GM18519 (cell line): ENCODE measurements around the gene TSR3.
"Not testable (repeated sequence)": the region's sequence is repeated elsewhere in the genome, so short reads cannot be mapped to it uniquely, and the experiment has no call there.

Experiments
- ATAC-seq: cut with Tn5 transposase; IDR thresholded peaks from one replicate; pipeline ENCODE4 v1.9.1; 2021; ENCODE audit warnings: mild to moderate bottlenecking, moderate library complexity; ENCODE audit not compliant: unreplicated experiment, low FRiP score

The TSR3 gene

DNA sequence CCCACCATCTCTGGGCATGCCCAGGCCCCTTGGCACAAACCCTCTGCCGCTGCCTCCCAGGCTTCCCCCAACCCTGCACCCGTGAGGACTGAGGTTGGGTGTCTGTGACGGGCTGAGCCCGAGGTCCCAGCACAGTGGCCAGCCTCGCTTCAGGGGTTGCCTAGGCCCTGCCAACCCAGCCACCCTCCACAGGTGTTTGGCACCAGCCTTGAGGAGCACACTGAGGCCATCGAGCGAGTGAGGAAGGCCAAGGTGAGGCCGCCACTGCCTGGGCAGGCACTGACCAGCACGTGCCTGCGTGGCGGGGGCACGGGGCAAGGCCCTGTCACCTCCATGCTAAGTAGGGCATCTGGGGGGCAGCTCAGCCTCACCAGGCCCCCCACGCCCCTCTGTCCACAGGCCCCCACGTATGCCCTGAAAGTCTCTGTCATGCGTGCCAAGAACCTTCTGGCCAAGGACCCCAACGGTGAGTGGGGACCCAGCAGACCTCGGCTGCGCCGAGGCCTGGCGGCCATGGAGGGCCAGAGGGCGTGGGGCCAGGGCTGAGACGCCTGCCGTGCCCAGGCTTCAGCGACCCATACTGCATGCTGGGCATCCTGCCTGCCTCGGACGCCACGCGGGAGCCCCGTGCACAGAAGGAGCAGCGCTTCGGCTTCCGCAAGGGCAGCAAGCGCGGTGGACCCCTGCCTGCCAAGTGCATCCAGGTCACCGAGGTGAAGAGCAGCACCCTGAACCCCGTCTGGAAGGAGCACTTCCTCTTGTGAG, 10.8 kb downstream of the TSR3 start:
- no peak for ATAC-seq

DNA sequence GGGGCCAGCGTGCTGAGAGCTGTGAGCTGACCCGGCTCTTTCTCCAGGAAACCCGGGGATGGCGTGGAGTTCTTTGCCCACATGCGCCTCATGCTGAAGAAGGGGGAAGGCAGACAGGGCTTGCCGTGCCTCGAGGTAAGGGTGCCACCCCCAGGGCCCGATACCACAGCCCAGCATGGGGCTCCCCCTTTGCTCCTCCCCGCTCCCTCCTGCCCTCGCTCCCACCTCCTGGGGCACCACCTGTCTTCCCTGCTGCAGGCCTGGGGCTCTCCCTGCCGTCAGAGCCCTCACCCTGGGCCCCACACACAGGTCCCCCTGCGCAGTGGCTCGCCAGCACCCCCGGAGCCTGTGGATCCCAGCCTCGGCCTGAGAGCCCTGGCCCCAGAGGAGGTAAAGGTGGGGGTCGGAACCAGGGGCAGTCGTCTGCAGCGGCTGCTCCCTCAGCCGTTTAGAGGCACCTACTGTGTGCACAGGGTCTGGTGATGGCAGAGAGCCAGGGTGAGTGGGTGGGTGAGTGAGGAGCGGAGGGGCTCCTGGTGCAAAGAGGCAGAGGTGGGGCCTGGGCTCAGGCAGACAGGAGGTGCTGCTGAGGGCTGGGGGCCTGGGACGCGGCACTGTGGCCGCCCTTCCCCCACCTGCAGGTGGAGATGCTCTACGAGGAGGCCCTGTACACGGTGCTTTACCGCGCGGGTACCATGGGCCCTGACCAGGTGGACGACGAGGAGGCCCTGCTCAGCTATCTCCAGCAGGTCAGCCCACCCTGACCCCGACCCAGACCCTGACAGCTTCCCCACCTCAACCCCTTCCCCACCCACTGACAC, 12.6 kb downstream of the TSR3 start:
- ATAC-seq, result no peak

DNA sequence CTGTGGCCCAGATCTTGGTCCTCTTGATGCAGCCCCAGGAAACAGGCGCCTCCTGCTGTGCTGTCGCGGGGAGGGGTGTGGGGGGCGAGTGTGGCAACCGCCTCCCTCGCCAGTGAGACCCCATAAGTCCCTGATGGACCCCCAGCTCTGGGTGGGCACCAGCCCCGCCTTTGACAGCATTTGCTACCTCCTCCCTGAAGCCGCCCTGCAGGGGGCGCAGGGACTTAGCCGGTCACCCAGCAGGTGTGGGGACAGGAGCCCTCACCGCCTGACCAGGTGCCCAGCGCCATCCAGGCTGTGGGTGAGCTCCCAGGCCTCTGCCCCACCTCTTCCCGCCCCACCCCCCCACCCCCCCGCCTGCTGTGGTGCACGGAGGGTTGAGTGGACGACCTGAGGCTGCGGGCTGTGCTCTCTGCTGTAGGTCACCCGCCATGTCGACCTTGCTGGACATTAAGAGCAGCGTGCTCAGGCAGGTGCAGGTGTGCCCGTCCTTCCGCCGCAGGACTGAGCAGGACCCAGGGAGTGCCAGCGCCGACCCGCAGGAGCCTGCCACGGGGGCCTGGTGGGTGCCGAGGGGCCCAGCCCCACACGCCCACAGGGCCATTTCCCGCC, 13.5 kb downstream of the TSR3 start:
- no peak for ATAC-seq

DNA sequence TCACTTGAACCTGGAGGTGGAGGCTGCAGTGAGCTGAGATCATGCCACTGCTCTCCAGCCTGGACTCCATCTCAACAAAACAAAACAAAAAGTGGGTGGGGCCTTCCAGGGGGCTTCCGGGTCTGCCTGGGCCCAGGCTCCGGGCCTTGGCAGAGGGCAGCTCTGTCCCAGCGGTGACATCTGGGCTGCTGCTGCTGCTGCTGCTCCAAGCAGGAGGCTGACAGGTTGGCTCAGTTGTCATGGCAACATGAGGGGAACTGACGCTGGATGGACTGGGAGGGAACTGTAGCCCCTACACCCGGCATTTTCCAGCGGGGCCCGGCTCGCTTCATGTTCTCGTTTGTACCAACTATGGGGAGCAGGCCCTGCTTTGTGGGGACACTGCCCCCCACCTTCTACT, 14.2 kb downstream of the TSR3 start:
- ATAC-seq, result no peak

DNA sequence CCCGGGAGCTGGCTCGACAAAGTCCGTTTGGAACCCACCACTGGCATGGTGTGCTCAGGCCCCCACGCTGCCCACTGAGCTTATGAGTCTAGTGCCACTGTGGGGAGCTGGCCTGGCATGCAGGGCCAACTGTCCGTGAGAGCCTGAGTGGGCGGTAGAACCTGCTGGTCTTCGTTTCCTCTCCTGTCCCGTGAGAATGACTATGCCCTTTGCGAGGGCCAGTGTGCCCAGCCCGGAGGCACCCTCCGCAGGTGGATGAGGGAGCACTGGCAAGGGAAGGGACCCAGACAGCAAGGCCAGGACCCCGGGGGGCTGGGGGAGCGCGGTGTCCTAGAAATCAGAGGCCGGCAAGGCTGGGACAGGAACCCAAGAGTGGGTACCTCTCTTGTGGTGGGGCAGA, 15.1 kb downstream of the TSR3 start:
- ATAC-seq, result no peak

DNA sequence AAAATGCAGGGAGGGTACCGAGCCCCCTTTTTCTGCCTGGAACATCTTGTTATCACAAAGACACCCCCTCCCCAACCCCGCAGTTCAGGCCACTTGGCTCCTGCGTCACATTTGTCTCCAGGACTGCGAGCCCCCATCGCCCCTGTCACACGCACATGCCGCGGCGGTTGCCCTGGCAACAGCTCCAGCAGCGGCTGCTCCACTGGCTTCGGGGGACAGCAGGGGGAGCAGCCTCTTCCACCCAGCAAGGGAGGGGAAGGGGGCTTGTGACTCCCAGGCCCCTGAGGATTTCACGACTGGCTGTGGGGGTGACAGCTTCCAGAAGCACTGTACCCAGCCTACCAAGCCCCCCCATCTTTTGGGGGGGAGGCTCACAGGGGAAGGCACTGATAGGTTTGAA, 15.7 kb downstream of the TSR3 start:
- ATAC-seq, result no peak

DNA sequence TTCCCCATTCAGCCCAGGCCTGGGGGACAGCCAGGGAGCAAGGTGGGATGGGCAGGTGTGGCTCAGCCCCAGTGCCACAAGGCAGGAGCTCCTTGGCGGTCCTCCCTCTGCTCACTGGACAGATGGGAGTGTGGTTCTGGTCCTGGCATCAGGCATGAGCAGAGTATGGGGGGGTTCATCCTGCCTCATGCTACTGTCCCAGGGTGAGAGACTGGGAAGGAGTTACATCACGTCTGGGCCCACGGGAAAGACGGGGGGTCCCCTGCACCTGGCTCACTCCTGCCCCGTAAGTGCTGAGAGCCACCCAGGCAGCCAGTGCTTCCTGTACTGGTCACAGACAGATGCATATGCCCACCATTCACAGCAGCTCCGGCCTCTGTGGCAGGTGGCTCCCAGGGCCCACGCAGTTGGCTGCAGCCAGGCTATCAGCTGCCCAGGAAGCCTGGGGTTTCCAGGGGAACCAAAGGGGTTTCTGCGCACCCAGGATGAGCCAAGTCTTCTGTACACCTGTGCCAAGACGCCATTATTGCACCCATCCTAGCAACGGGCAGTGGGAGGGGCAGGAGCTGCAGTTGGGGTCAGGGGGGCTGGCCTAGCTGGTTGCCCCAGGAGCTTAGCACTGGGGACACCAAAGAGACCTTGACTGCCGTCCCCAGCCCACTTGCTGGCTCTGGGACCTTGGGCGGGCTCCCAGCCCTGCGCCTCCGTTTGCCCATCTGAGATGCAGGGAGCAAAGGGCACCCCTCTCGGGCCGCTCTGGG, 16.3 kb downstream of the TSR3 start:
- no peak for ATAC-seq

DNA sequence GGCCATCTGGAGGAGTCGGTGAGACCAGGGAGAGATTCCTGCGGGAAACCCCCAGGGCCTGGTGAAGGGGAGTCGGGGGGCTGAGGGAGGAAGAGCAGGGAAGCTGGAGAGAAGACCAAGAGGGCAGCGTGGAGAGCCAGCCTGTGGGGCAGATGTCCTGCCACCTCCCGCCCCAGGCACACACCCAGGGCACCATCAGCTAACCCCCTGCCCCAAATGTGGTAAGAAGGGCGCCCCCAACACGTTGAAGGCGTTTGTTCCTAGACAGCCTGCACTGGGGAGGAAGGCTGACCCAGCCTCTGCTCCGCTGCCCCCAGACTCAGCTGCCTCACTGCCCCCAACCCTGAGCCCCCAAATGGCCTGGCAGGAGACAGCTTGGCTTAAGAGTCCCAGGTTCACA, 16.9 kb downstream of the TSR3 start:
- no peak for ATAC-seq

DNA sequence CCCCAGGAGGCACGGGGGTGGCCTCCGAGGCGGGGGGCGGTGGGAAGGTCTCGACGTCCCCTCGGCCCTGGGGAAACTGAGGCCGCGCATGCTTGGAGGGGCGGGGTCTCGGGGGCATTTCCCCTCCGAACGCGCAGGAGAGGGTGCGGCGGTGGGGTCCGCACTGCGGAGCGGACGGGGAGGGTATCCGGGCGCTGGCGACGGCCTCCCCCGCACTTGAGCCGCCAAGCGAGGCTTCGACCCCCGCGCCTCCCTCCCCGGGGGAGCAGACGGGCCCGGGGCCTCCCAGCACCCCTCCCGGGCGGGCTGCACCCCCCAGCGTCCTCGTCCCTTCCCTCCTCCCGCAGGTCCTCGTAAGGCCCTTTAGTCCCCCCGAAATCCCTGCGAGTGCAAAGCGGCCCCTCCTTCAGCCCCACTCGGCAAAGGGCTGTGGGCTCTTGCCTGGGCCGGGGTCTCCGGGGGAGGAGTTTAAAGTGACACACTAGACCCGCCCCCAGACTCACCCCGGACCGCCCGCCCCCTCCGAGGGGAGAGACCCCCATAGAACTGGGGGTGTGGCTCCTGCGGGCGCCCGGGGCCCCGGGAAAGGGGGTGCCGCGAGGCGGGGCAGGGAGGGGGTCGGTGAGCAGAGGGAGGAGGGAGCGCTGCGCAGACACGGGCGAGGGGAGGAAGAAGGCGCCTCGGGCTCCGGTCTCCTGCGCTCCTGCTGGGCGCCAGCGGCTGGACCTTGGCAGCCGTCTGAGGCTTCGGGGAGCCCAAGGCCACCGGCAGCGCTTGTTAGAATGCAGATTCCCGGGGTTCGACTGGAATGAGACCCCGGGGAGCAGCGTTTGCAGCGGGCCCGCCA, 17.6 kb downstream of the TSR3 start:
- ATAC-seq, result no peak

DNA sequence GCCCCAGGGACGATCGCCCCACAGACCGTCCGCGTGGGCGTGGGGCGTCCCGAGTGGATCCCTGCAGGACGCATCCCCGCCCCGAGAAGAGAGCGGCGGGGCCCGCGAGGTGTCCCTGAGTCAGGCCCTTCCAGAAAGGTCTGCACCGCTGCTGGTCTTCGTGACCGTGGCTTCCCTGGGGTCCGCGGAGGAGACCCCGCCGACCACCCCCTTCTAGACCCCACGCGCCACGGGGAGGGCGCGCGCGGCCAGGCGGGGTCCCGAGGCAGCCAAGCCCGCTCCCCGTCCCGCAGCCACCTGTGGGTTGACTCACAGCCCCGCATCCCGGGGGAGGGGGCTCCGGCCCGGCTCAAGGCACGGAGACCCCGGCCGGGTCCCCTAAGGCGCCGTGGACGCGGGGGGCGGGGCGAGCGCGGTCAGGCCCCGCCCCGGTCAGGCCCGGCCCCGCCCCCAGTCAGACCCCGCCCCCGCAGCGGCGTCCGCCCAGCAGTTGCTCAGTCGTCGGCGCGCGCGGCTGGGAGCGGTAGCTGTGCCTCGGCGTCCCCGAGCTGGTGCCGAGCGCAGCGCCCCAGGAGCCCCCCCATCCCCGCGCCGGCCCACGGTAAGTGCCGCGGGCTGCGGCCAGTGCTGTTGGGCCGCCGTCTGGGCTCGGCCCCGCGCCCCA, 18.4 kb downstream of the TSR3 start, which contains the start of gene BAIAP3:
Gene BAIAP3 (plus strand): TSS at position 497 of the 664 bp plus-strand sequence. CDS start 4,905 bp downstream, outside the sequence.
- no peak for ATAC-seq

DNA sequence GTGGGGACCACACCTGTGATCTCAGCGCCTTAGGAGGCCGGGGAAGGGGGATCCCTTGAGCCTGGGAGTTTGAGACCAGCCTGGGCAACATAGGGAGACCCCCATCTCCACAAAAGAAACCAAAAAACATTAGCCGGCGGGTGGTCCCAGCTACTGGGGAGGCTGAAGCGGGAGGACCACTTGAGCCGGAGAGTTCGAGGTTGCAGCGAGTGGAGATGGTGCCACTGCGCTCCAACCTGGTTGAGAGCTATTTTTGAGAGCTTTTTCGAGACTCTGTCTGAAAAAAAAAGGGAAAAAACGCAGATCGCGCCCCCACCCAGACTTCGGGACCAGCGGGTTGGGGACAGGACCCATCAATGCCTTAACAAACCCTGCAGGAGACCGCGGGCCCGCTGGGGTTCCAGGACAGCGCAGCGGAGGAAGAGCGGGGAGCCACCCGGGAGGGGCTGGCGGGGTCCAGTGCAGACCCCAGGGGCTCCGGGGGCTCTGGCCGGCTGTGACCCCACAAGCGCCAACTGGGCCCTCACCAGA, 19.0 kb downstream of the TSR3 start:
- ATAC-seq, result no peak

DNA sequence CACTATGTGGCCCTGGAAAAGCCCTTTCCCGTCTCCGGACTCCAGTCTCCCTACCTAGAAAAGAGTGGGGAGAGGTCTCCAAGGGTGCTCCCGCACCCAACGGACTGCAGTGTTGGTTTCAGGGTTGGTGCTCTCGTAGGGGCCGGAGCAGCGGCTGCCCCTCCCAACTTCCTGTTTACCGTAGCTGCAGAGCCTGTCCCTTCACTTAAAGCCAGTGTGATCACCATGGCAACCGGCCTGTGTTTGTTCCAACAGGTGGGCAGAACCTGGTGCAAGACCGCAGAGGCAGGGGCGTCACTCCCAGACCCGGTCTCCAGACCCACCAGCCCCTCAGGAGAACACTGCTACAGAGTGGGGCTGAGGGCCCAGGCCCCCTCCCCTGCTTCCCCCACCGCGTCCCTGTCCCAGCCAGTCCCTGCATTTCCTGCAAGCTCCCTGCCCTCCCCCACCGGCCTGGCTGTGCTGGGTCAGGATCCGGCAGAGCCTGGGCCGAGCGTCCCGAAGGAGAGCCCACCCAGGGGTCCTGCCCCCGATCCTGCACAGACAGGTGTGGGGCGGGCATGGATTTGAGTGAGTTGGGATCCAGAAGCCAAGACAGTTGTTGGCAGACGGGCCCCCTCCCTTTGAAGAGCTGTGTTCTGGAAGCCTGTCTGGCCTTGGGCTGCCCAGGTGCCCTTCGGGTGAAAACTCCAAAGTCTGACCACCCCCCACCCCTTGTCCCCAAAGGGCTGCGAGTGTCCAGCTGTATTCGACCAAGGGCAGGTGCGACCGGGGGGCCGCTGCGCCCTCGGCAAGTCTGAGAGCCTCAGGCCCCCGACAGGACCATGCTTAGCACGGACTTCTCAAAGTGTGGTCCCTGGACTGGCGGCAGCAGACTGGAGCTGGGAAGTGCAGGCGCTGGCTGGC, 19.7 kb downstream of the TSR3 start:
- no peak for ATAC-seq

DNA sequence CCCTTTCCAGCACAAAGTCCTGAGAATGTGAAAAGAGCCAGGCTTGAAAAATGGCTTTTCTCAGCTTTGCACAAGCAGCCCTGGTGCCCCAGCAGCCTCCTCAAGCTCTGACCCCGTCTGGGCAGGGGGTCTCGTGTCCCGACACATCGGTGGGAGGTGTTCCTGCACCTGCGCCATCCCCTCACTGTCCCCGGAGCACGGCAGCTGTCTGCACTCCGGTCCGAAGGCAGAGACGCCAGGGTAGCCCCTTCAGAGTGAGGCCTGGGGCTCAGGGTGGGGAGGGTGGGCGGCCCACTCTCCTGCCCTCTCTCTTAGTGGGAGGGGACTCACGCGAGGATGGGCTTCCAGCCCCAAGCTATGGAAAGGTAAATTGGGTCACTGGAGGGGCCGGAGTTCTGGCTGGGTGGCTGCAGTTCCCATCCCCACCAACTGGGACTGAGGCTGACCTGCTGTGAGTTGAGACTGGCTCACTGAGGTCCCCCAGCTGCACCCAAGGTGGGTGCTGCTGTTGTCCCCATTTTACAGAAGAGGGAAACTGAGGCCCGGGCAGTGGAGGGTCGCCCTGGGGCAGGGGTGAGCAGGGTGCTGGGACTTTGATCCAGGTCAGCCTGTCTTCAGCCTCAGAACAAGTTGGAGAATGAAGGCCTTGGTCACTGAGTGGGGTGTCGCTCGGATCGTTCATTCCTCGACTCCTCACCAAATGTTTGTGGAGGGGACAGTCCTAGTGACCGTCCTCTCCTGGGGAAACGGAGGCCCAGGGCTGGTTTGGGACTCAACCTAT, 20.6 kb downstream of the TSR3 start:
- ATAC-seq, result no peak

DNA sequence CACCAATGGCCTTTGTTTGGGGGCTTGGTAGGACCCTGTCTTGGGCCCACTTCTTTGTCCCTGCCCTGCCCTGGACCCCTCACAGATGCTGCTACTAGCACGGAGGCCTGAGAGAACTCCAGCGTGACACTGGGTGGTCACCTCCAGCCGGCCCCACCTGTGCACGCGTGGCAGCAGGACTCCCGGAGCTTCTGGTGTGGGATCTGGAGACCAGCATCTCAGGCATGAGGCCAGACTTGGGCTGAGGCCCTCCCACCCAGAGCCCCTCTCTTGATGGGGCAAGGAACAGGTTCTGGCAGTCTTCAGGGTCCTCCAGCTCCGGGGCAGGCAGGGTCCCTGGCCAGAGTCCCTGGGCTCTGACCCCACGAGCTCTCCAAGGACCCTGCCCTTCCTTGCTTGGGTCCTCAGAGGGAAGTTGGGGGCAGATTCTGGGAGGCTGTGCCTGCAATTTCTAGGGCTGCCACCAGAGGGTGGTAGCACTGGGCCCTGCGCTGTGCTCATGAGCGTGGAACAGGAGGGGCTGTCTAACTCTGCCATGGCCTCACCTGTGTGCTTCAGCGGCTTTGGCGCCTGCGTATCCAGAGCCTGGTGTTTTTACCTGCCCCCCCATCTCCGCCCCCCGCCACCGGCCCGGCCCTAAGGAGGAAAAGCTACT, 21.3 kb downstream of the TSR3 start:
- ATAC-seq, result no peak

DNA sequence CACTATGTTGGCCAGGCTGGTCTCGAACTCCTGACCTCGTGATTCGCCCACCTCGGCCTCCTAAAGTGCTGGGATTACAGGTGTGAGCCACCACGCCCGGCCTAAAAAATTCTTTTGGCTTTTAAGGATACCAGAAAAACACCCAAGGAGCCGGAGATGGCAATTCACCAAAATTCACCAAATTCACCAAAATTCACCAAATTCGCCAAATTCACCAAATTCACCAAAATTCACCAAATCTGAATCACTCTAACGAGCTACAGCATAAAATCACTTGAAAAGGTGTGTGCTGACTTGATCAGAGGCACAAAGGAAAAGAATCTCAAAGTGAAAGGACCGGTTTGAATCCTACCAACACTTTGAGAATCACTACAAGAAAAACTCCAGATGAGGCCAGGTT, 22.7 kb downstream of the TSR3 start:
- ATAC-seq, result not testable (repeated sequence)

DNA sequence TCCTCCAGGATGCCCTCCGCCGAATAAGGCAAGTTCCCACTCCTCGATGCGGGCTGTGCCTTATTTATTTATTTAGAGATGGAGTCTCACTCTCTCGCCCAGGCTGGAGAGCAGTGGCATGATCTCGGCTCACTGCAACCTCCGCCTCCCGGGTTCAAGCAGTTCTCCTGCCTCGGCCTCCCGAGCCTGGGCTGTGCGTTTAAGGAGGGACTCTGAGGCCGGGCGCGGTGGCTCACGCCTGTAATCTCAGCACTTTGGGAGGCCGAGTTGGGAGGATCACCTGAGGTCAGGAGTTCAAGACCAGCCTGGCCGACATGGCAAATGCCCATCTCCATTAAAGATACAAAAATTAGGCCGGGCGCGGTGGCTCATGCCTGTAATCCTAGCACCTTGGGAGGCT, 23.5 kb downstream of the TSR3 start:
- not testable (repeated sequence) for ATAC-seq

DNA sequence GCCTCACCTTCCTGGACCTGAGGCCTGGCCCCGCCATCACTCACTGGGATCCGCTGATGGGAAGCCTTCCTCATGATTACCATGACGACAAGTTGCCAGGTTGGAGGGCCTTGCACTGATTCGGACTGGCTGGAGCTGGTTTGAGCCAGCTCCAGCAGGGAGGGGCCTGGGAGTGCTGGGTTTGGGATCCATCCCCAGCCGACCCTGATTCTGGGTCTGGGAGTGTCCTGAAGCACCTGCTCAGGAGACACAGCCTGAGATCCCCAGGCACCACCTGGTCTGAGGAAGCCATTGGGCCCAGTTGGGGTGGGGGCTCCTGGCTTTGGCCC, 24.1 kb downstream of the TSR3 start:
- ATAC-seq, result no peak
